Left ventricle myocardium inferior (tissue), 1 donor: ENCODE measurements around the gene DIAPH2. TPM values are rescaled to one million over a fixed set of nuclear protein-coding genes. Genes with fewer than 3 reads are reported as not detected.

ENCODE experiments used
- DNase-seq: peaks from one replicate; pipeline ENCODE4 v3.0.0-alpha.2; 2020
- H3K27ac ChIP-seq: fragments of 200-600 bp; replicated peaks from 2 replicates; pipeline ENCODE4 v1.8.0; 2021
- H3K27me3 ChIP-seq: fragments of 200-600 bp; 2 replicates; pipeline ENCODE4 v1.8.0; 2021; ENCODE audit warnings: low read depth
- H3K36me3 ChIP-seq: fragments of 200-600 bp; 2 replicates; pipeline ENCODE4 v1.8.0; 2021
- H3K4me1 ChIP-seq: fragments of 200-600 bp; 2 replicates; pipeline ENCODE4 v1.8.0; 2021
- H3K4me3 ChIP-seq: fragments of 200-600 bp; 2 replicates; pipeline ENCODE4 v1.8.0; 2021; ENCODE audit warnings: mild to moderate bottlenecking, moderate library complexity
- H3K9me3 ChIP-seq: fragments of 200-600 bp; replicated peaks from 2 replicates; pipeline ENCODE4 v1.8.0; 2021
- intact Hi-C: fragments of 100-400 bp; cut with micrococcal nuclease; formaldehyde crosslinking; loops from one replicate; pipeline ENCODE4 v1.11.0; 2022
- total RNA-seq: library from RNA; stranded (reverse); fragmentation: NEBNext Ultra II Directional; extraction: Animal tissue kit (Norgen Biotek cat#: 25700); gene quantifications from one replicate; pipeline ENCODE4 v1.2.1, GENCODE V29; 2021
- TF ChIP-seq, protein P1 (sequence below): fragments of 200-600 bp; IDR thresholded peaks from 2 replicates; pipeline ENCODE4 v1.8.0; 2021; ENCODE audit warnings: antibody characterized with exemption, mild to moderate bottlenecking, borderline replicate concordance
- donor health status: DM: no; HTN: yes; CAD: no; lungs with severe emphysema.

DIAPH2 gene
- total RNA-seq, 1 donor from 2014 or later, result 9.3 TPM

DNA sequence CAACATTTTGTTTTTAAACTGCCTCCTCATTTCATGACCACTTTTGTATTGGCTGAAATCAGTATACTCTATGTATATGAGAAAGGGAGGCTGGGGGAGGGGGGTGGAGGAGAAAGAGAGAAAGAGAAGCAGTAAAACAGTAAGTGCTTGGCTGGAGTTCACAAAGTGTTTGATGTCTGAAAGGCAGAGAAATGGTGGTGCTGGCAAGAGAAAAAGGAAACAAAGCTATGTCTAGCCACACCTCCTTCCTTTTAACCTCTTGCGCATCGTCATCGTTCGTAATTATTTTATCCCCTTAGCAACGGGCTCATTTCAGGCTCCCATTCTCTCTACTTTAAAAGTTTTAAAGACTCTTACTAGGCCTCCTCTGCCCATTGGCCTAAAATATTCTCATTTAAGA, 224.6 kb downstream of the DIAPH2 start:
- Histone ChIP-seq H3K9me3 (no peaks in the 10 kb centered on the region), H3K36me3 (no peaks in the 10 kb centered on the region), H3K4me1 (peaks cover 11% of the 10 kb centered on the region), H3K4me3 (no peak overlapping the region), H3K27me3 (no peaks in the 10 kb centered on the region), H3K27ac (no peak overlapping the region)
- intact Hi-C loops, result no loop called here
- no peak for DNase-seq
- TF ChIP-seq, protein P1, sequence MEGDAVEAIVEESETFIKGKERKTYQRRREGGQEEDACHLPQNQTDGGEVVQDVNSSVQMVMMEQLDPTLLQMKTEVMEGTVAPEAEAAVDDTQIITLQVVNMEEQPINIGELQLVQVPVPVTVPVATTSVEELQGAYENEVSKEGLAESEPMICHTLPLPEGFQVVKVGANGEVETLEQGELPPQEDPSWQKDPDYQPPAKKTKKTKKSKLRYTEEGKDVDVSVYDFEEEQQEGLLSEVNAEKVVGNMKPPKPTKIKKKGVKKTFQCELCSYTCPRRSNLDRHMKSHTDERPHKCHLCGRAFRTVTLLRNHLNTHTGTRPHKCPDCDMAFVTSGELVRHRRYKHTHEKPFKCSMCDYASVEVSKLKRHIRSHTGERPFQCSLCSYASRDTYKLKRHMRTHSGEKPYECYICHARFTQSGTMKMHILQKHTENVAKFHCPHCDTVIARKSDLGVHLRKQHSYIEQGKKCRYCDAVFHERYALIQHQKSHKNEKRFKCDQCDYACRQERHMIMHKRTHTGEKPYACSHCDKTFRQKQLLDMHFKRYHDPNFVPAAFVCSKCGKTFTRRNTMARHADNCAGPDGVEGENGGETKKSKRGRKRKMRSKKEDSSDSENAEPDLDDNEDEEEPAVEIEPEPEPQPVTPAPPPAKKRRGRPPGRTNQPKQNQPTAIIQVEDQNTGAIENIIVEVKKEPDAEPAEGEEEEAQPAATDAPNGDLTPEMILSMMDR, result no peak

DNA sequence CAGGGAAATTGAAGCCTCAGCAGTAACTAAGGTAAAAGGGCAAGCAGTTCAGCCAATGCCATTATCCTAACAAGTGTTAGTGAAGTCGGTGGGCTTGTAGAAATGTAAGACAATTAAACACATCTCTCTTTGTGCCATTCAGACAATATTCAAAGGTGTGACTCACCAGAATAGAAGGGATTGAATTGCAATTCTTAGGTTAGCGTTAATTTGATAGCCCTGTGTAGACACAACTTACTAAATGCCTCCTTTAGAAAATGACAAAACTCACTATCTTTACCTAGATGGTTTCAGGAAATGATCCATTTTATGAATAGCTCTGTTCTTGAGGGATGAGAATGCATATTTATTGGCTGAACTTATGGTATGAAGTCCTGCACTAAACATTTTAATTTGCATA, 234.2 kb downstream of the DIAPH2 start:
- H3K36me3 ChIP-seq, result no peaks in the 10 kb centered on the region
- DNase-seq, result no peak
- intact Hi-C loops, result no loop called here
- no peak overlapping the region for H3K27ac ChIP-seq
- TF ChIP-seq, protein P1, result no peak
- H3K4me3 ChIP-seq, result no peak overlapping the region
- no peaks in the 10 kb centered on the region for H3K4me1 ChIP-seq
- no peaks in the 10 kb centered on the region for H3K27me3 ChIP-seq
- H3K9me3 ChIP-seq, result no peaks in the 10 kb centered on the region

DNA sequence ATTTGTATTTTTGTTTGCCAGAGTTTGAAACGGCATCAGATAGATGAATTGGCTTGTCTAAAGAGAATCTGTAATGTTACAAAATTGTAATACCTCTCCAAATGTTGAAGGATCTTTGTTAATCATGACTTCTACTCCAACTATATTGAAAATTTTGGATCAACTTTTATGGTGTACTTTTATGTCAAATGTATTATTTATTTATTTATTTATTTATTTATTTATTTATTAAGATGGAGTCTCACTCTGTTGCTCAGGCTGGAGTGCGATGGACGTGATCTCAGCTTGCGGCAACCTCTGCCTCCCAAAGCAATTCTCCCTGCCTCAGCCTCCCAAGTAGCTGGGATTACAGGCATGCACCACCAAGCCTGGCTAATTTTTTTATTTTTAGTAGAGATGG, 235.0 kb downstream of the DIAPH2 start:
- H3K36me3 ChIP-seq, result no peaks in the 10 kb centered on the region
- no peak for DNase-seq
- intact Hi-C loops, result no loop called here

DNA sequence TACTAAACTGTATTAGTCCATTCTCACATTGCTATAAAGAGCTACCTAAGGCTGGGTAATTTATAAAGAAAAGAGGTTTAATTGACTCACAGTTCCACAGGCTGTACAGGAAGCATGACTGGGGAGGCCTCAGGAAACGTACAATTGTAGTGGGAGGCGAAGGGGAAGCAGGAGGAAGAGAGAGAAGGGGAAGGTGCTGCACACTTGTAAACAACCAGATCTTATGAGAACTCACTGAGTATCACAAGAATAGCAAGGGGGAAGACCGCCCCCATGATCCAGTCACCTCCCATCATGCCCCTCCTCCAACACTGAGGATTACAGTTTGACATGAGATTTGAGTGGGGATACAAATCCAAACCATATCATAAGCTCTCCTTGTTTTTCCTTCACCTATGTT, 239.9 kb downstream of the DIAPH2 start:
- no peak for DNase-seq
- Histone ChIP-seq H3K9me3 (no peaks in the 10 kb centered on the region), H3K4me1 (no peaks in the 10 kb centered on the region), H3K27ac (no peak overlapping the region), H3K27me3 (no peaks in the 10 kb centered on the region), H3K4me3 (no peak overlapping the region), H3K36me3 (no peaks in the 10 kb centered on the region)
- TF ChIP-seq, protein P1, result no peak
- intact Hi-C loops, result no loop called here

More for the DNA sequence above, 235.0 kb downstream of the DIAPH2 start:
- H3K9me3 ChIP-seq, result no peaks in the 10 kb centered on the region
- no peak overlapping the region for H3K27ac ChIP-seq
- no peaks in the 10 kb centered on the region for H3K4me1 ChIP-seq
- TF ChIP-seq, protein P1, result no peak
- H3K4me3 ChIP-seq, result no peak overlapping the region
- H3K27me3 ChIP-seq, result no peaks in the 10 kb centered on the region

DNA sequence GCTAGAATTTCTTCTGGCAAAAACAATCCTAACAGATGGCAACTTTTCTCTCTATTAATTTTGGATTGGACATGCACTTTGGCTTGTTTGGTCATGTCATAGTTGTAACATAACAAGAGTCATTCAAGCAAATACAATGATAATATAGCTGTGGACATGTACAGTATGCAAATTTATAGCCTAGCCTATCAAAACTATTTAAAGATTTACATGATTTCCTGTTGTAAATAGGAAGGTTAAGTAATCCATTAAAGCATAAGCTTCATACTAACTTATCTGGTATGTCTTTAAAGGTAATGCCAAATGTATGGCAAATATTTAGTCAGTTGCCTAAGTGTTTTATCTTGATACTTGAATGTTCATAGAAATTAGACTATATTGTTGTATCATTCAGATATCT, 244.4 kb downstream of the DIAPH2 start:
- intact Hi-C loops, result no loop called here
- H3K27me3 ChIP-seq, result no peaks in the 10 kb centered on the region

More for the DNA sequence above, 244.4 kb downstream of the DIAPH2 start:
- no peak for DNase-seq
- TF ChIP-seq, protein P1, result no peak
- Histone ChIP-seq H3K9me3 (no peaks in the 10 kb centered on the region), H3K4me3 (no peak overlapping the region), H3K27ac (no peak overlapping the region), H3K4me1 (no peaks in the 10 kb centered on the region), H3K36me3 (no peaks in the 10 kb centered on the region)
